Progenitor cell of endocrine pancreas (in vitro differentiated cells): ENCODE results near the gene AHRR. TPM values are rescaled to one million over a fixed set of nuclear protein-coding genes. Genes with fewer than 3 reads are reported as not detected.

ENCODE experiments used
- DNase-seq: peaks from one replicate; pipeline ENCODE4 v3.0.0; 2021; ENCODE audit warnings: low spot score; ENCODE audit not compliant: unreplicated experiment
- H3K27ac Mint-ChIP-seq: 2 replicates; pipeline ENCODE4 v1.8.0; 2021; ENCODE audit warnings: mild to moderate bottlenecking, moderate library complexity, mixed read lengths
- H3K27me3 Mint-ChIP-seq: 2 replicates; pipeline ENCODE4 v1.8.0; 2021; ENCODE audit warnings: mixed read lengths
- H3K36me3 Mint-ChIP-seq: 2 replicates; pipeline ENCODE4 v1.8.0; 2022; ENCODE audit warnings: mixed read lengths; ENCODE audit not compliant: insufficient read depth
- H3K4me1 Mint-ChIP-seq: 2 replicates; pipeline ENCODE4 v1.8.0; 2021; ENCODE audit warnings: low read depth, mixed read lengths
- H3K4me3 Mint-ChIP-seq: 2 replicates; pipeline ENCODE4 v1.8.0; 2021; ENCODE audit warnings: low read depth, mild to moderate bottlenecking, moderate library complexity, mixed read lengths
- H3K9me3 Mint-ChIP-seq: 2 replicates; pipeline ENCODE4 v1.8.0; 2021; ENCODE audit warnings: low read depth, mixed read lengths
- CTCF ChIP-seq: fragments of 200-600 bp; sonication (generic); IDR thresholded peaks from one replicate; pipeline ENCODE4 v1.5.0; 2021; ENCODE audit warnings: antibody characterized with exemption, mild to moderate bottlenecking; ENCODE audit not compliant: unreplicated experiment
- total RNA-seq: library from RNA; stranded (reverse); gene quantifications from 2 replicates; pipeline ENCODE4 v1.2.1, GENCODE V29; 2021

Gene AHRR
- total RNA-seq, 1 donor from 2014 or later, result 1.3 TPM

- TF ChIP-seq CTCF, result no peak
- Mint-ChIP-seq H3K4me3 (no peak overlapping the region), H3K27ac (no peak overlapping the region), H3K27me3 (peaks cover 41% of the 10 kb centered on the region), H3K36me3 (no peaks in the 10 kb centered on the region), H3K4me1 (no peaks in the 10 kb centered on the region), H3K9me3 (no peaks in the 10 kb centered on the region)
- DNase-seq, result no peak
Observed at GRCh38 chr5:332843-333242, 11.3 kb downstream of the AHRR start.

GRCh38 chr5:333945-334344, 12.4 kb downstream of the AHRR start:
- Mint-ChIP-seq H3K4me3 (no peak overlapping the region), H3K27me3 (peaks cover 36% of the 10 kb centered on the region), H3K9me3 (no peaks in the 10 kb centered on the region), H3K27ac (no peak overlapping the region), H3K4me1 (no peaks in the 10 kb centered on the region), H3K36me3 (no peaks in the 10 kb centered on the region)
- DNase-seq, result no peak
- TF ChIP-seq CTCF, result no peak

- Mint-ChIP-seq H3K27ac (no peak overlapping the region), H3K4me3 (no peak overlapping the region), H3K9me3 (no peaks in the 10 kb centered on the region), H3K27me3 (peaks cover 26% of the 10 kb centered on the region), H3K36me3 (no peaks in the 10 kb centered on the region), H3K4me1 (no peaks in the 10 kb centered on the region)
- TF ChIP-seq CTCF, result no peak
- DNase-seq, result no peak
Observed at GRCh38 chr5:334903-335739, 13.6 kb downstream of the AHRR start.

GRCh38 chr5:335740-336038, 14.2 kb downstream of the AHRR start:
- Mint-ChIP-seq H3K9me3 (no peaks in the 10 kb centered on the region), H3K27me3 (peaks cover 21% of the 10 kb centered on the region), H3K36me3 (no peaks in the 10 kb centered on the region), H3K4me1 (no peaks in the 10 kb centered on the region), H3K4me3 (no peak overlapping the region), H3K27ac (no peak overlapping the region)
- no peak for DNase-seq
- no peak for TF ChIP-seq CTCF

- Mint-ChIP-seq H3K36me3 (no peaks in the 10 kb centered on the region), H3K27me3 (peaks cover 26% of the 10 kb centered on the region), H3K4me3 (no peak overlapping the region), H3K4me1 (no peaks in the 10 kb centered on the region), H3K9me3 (peaks cover under 1% of the 10 kb centered on the region), H3K27ac (no peak overlapping the region)
- TF ChIP-seq CTCF, result peak; percentile 55
- DNase-seq, result no peak
Observed at GRCh38 chr5:337563-338130, 16.1 kb downstream of the AHRR start.
